Measurements from ENCODE around the gene FCHSD2. TPM values are rescaled to one million over a fixed set of nuclear protein-coding genes. Genes with fewer than 3 reads are reported as not detected.

The FCHSD2 gene
- total and polyA plus RNA-seq, 2 of the 13 experiments (the other 11 are each of a cell fraction or from before 2014, with no cell fraction given) = 20.5 to 24.8 TPM

GRCh38 chr11:73158356-73159051 is 16.4 kb upstream of the FCHSD2 start (continued):
- TF ChIP-seq TBX3 (IDR thresholded peaks at IDR 0.05; ENCODE audit: borderline replicate concordance) (peak; percentile 51; the same call in 1 of the 2 replicates), RAD51 (IDR thresholded peaks at IDR 0.05; ENCODE audit: borderline replicate concordance) (no peak), CCAR2 (optimal IDR thresholded peaks at IDR 0.05; ENCODE audit: low read depth, low read length) (no peak), ZNF343 (CRISPR knock-in tag; IDR thresholded peaks at IDR 0.05) (no peak), TFDP2 (CRISPR knock-in tag; IDR thresholded peaks at IDR 0.05) (no peak; the same call in 1 of the 2 replicates), ATM (IDR thresholded peaks at IDR 0.05; ENCODE audit: borderline replicate concordance) (no peak), NCOA5 (CRISPR knock-in tag; IDR thresholded peaks at IDR 0.05) (no peak), ARNT2 (CRISPR knock-in tag; IDR thresholded peaks at IDR 0.05; ENCODE audit: low read depth) (0 out of 2 replicates have a peak, but pooled peaks have one; percentile 43), ZNF75D (CRISPR knock-in tag; IDR thresholded peaks at IDR 0.05; ENCODE audit: borderline replicate concordance) (no peak), GATAD1 (CRISPR knock-in tag; IDR thresholded peaks at IDR 0.05) (peak; percentile 55; the same call in 1 of the 2 replicates), ZNF639 (CRISPR knock-in tag; conservative IDR thresholded peaks at IDR 0.05) (no peak), ZMYM3 (CRISPR knock-in tag; IDR thresholded peaks at IDR 0.05) (peak; percentile 80; the same call in 1 of the 2 replicates), TOE1 (CRISPR knock-in tag; IDR thresholded peaks at IDR 0.05) (0 out of 2 replicates have a peak, but pooled peaks have one; percentile 54), AKNA (CRISPR knock-in tag; IDR thresholded peaks at IDR 0.05; ENCODE audit: borderline replicate concordance) (no peak), STAT5B (CRISPR knock-in tag; IDR thresholded peaks at IDR 0.05) (no peak), ZXDC (CRISPR knock-in tag; IDR thresholded peaks at IDR 0.05) (no peak), ZNF276 (CRISPR knock-in tag; IDR thresholded peaks at IDR 0.05; ENCODE audit: low read depth) (no peak)
